Ramos (cell line): ENCODE data around the gene PPP1R16B.

Source experiments
- in situ Hi-C: fragments of 300-500 bp; cut with MboI; formaldehyde crosslinking; loops from one replicate; pipeline ENCODE4 v1.14.3; 2022; ENCODE audit warnings: low sequenced_read_pairs; ENCODE audit not compliant: unreplicated experiment

PPP1R16B gene

GRCh38 chr20:38818113-38819065 is 12.9 kb downstream of the PPP1R16B start:
- in situ Hi-C loops: no loop called here

DNA sequence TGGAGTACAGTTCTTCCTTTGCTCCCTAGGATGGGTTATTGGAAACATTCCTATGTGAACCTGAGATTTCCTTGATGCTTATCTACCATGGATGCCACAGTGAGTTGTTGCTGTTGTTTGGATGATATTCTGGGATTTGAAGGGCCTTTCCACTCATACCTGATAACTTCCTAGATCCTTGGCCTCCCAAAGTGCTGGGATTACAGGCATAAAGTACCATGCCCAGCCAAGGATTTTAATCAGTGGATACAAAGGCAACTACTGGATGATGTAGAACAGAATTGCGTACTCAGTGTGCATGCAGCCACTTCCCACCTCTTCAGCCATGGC is 20.0 kb downstream of the PPP1R16B start:
- in situ Hi-C loops: no loop called here

- in situ Hi-C loops: no loop called here
Observed at GRCh38 chr20:38825901-38826625, 20.6 kb downstream of the PPP1R16B start.

GRCh38 chr20:38827770-38828281 is 22.3 kb downstream of the PPP1R16B start:
- in situ Hi-C loops: no loop called here

- in situ Hi-C loops: no loop called here
Observed at GRCh38 chr20:38828514-38829295, 23.2 kb downstream of the PPP1R16B start.

- in situ Hi-C loops: no loop called here
Observed at GRCh38 chr20:38829296-38829875, 23.9 kb downstream of the PPP1R16B start.

DNA sequence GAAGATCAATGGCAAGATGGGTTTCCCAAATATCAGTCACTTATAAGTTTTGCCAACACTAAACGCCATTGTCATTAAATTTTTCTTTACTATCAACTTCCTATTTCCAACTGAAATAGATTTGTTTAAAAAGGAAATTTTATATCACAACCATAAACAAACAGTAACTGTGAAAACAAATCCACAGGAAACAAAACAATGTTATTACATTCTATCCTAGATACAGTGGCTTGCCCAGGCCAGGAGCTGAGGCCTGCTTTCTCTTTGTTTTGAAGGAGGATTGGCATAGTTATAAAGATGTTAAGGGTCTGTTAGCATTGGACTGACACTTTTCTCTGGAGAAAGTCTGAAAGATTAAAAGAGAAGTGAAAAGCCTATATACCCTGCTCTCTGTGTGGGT is 24.9 kb downstream of the PPP1R16B start:
- in situ Hi-C loops: no loop called here

DNA sequence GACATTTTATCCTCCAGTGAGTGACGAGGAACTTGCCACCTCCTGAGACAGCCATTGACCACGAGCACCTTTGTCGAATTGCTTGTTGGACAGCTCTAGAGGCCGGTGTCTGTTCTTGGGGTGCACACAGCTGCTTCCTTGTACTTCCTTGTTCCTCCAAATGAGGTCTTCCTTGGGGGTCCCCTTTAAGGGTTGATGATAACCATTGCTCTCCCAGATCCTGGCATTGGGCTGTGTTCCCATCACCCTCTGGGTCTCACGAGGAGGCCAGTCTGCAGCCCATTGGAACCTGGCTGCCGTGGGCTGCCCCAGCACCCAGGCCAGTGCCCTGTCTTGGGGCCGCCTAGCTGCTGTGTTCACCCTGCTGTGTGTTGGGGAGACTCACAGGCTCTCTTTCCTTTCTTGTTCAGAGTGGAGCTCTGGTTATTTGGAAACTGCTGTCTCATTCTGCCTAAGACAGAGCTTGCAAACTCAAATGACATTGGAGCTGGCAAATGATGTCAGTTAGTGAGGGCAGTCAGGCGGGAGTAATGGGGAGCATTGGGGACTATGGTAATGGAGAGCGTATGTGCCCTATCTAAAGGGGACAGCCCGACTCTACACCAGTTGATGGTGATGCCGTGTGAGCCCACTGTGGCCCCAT is 25.7 kb downstream of the PPP1R16B start:
- in situ Hi-C loops: no loop called here

GRCh38 chr20:38831995-38832620 is 26.6 kb downstream of the PPP1R16B start:
- in situ Hi-C loops: no loop called here

GRCh38 chr20:38833154-38833856 is 27.8 kb downstream of the PPP1R16B start:
- in situ Hi-C loops: no loop called here

DNA sequence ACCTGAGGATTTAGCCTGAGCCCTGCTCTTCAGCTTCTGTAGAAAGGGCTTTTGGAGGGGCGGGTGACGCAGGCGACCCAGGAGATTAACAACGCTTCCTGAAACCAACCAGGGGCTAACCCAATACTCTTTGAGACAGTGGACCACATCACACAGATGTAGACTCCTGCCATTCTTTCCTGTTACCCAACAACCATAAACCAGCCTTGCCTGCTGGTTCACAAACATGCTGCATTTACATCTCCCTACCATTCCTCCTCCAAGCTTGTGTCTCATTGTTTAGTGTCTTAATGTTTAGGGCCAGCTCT is 28.3 kb downstream of the PPP1R16B start:
- in situ Hi-C loops: no loop called here

GRCh38 chr20:38834868-38835267 is 29.4 kb downstream of the PPP1R16B start:
- in situ Hi-C loops: no loop called here

DNA sequence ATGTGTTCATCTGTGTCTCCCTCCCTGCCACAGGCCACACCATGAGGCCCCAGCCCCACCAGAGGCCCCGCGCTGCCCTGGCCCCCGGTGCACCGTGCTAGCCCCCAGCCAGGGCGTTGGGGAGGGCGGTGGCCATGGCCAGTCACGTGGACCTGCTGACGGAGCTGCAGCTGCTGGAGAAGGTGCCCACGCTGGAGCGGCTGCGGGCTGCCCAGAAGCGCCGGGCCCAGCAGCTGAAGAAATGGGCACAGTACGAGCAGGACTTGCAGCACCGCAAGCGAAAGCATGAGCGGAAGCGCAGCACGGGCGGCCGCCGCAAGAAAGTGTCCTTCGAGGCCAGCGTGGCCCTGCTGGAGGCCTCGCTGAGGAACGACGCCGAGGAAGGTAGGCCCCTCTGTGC is 30.3 kb downstream of the PPP1R16B start:
- in situ Hi-C loops: no loop called here

GRCh38 chr20:38836991-38837390 is 31.5 kb downstream of the PPP1R16B start:
- in situ Hi-C loops: no loop called here

- in situ Hi-C loops: no loop called here
Observed at GRCh38 chr20:38838326-38838725, 32.8 kb downstream of the PPP1R16B start.

GRCh38 chr20:38839563-38839962 is 34.1 kb downstream of the PPP1R16B start:
- in situ Hi-C loops: no loop called here

DNA sequence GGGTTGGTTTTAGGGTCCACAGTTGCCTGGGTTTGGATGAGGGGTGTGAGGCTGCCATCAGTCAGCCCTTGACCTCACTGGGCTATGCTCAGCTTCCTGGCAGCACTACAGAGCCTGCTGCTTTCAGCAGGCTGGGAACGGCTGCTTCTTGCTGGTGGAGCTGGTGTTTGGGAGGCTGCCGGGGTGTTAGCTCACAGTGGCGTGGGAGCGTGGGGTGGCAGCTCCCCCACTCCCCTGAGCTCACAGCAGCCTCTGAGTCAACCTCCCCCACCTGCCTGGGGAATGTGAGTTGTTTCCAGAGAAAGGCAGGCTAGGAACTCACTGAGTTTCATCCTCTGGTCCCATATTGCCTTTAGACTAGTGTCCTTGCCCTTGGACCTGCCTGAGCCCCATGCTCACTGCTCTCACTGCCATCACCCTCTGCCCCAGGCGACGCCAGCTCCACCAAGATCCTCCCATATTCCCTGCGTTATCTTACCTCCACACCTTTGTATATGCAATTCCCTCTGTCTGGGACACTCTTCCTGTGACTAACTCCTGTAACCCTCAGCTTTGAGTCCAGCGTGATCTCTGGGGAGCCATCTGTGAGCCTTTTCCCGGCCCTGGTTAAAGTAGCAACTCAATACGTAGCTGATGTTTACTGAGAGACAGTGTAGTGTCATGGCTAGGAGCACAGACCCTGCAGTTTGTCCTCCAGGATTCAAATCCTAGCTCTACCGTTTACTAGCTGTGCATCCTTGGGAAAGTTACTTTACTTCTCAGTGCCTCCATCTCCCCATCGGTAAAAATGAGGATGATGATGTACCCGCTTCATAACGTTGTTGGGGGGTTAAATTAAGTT is 34.8 kb downstream of the PPP1R16B start:
- in situ Hi-C loops: no loop called here

DNA sequence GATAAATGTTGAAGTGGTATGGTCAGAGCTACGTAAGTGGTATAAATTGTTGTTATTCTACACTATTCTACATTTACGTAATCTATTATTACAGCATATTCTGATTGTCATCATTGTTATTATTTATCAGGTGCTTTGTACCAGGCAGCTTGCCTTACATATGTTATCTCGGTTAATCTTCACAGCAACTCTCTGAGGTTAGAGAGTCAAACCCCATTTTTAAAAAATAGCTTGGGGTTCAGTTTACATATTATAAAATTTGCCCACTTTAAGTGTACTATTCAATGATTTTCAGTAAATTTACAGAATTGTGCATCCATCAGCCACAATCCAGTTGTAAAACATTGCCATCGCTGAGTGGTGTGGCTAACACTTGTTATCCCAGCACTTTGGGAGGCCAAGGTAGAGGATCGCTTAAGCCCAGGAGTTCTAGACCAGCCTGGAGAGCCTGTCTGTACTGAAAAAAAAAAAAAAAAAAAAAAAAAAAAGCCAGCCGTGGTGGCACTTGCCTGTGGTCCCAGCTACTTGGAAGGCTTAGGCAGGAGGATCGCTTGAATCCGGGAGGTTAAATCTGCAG is 35.5 kb downstream of the PPP1R16B start:
- in situ Hi-C loops: no loop called here
